Chondrocyte (in vitro differentiated cells): Measurements from ENCODE around the gene SLC1A3. TPM values are rescaled to one million over a fixed set of nuclear protein-coding genes. Genes with fewer than 3 reads are reported as not detected.

Experiments used
- DNase-seq: peaks from one replicate; pipeline ENCODE4 v3.0.0; 2021; ENCODE audit warnings: mixed read lengths, low spot score
- H3K27ac Mint-ChIP-seq: one replicate; pipeline ENCODE4 v1.8.0; 2021; ENCODE audit warnings: mild to moderate bottlenecking, moderate library complexity, mixed read lengths; ENCODE audit not compliant: unreplicated experiment
- H3K27me3 Mint-ChIP-seq: 2 replicates; pipeline ENCODE4 v1.8.0; 2021; ENCODE audit warnings: low read depth, mixed read lengths
- H3K36me3 Mint-ChIP-seq: 2 replicates; pipeline ENCODE4 v1.8.0; 2021; ENCODE audit warnings: low read depth, mixed read lengths
- H3K4me1 Mint-ChIP-seq: 2 replicates; pipeline ENCODE4 v1.8.0; 2021; ENCODE audit warnings: low read depth, mild to moderate bottlenecking, mixed read lengths
- H3K4me3 Mint-ChIP-seq: one replicate; pipeline ENCODE4 v1.8.0; 2021; ENCODE audit warnings: mild to moderate bottlenecking, moderate library complexity, mixed read lengths; ENCODE audit not compliant: unreplicated experiment
- H3K9me3 Mint-ChIP-seq: 2 replicates; pipeline ENCODE4 v1.8.0; 2021; ENCODE audit warnings: low read depth, mixed read lengths
- total RNA-seq: library from RNA; stranded (reverse); gene quantifications from 3 replicates; pipeline ENCODE4 v1.2.1, GENCODE V29; 2021
- TF ChIP-seq, protein P1 (sequence below): fragments of 200-600 bp; sonication (generic); IDR thresholded peaks from 2 replicates; pipeline ENCODE4 v1.5.0; 2021; ENCODE audit warnings: antibody characterized with exemption, mild to moderate bottlenecking, moderate library complexity

The SLC1A3 gene
- total RNA-seq, 1 donor from 2014 or later: 1.8 TPM

- no peaks in the 10 kb centered on the region for H3K36me3 Mint-ChIP-seq
- no peaks in the 10 kb centered on the region for H3K4me1 Mint-ChIP-seq
- no peaks in the 10 kb centered on the region for H3K9me3 Mint-ChIP-seq
- DNase-seq: no peak
- no peak overlapping the region for H3K27ac Mint-ChIP-seq
- H3K27me3 Mint-ChIP-seq: peaks cover 22% of the 10 kb centered on the region
- H3K4me3 Mint-ChIP-seq: no peak overlapping the region
- TF ChIP-seq, protein P1, sequence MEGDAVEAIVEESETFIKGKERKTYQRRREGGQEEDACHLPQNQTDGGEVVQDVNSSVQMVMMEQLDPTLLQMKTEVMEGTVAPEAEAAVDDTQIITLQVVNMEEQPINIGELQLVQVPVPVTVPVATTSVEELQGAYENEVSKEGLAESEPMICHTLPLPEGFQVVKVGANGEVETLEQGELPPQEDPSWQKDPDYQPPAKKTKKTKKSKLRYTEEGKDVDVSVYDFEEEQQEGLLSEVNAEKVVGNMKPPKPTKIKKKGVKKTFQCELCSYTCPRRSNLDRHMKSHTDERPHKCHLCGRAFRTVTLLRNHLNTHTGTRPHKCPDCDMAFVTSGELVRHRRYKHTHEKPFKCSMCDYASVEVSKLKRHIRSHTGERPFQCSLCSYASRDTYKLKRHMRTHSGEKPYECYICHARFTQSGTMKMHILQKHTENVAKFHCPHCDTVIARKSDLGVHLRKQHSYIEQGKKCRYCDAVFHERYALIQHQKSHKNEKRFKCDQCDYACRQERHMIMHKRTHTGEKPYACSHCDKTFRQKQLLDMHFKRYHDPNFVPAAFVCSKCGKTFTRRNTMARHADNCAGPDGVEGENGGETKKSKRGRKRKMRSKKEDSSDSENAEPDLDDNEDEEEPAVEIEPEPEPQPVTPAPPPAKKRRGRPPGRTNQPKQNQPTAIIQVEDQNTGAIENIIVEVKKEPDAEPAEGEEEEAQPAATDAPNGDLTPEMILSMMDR: no peak
Observed at GRCh38 chr5:36717131-36717695, 110.8 kb downstream of the SLC1A3 start.

GRCh38 chr5:36719282-36719681, 112.9 kb downstream of the SLC1A3 start:
- TF ChIP-seq, protein P1: no peak
- Mint-ChIP-seq H3K36me3 (peaks cover 3% of the 10 kb centered on the region), H3K27ac (no peak overlapping the region), H3K4me1 (no peaks in the 10 kb centered on the region), H3K4me3 (no peak overlapping the region), H3K9me3 (no peaks in the 10 kb centered on the region), H3K27me3 (peaks cover 12% of the 10 kb centered on the region)
- DNase-seq: no peak

- Mint-ChIP-seq H3K9me3 (no peaks in the 10 kb centered on the region), H3K27me3 (peaks cover 12% of the 10 kb centered on the region), H3K4me3 (no peak overlapping the region), H3K4me1 (no peaks in the 10 kb centered on the region), H3K36me3 (peaks cover 3% of the 10 kb centered on the region), H3K27ac (no peak overlapping the region)
- no peak for DNase-seq
- TF ChIP-seq, protein P1: no peak
Observed at GRCh38 chr5:36720688-36721087, 114.3 kb downstream of the SLC1A3 start.

DNA sequence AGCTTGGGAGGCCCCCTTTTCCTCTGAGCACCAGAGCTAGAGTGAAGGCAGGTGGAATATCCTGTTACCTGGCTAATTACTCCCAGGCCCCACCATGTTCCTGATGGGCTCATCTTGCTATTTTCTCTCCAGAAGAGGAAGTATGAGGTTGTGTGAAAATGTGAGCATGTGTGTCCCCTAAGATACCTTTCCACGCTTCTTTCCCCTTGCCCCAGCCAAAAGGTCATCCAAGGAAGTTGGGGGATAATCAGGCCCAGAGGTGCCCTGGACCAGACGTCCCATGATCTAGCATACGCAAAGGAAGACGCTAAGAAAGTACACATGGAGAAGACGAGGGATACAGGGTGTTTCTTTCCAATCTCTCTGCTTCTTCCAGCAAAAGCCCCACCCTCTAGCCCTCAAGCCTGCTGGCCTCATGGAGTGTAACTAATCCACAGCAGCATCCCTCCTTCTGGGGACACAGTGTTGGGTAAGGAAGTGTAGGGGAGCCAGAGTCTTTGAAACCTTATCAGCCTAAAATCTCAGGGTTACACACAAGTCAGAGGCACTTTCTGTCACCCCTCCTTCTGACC, 115.3 kb downstream of the SLC1A3 start:
- Mint-ChIP-seq H3K4me3 (no peak overlapping the region), H3K27ac (no peak overlapping the region), H3K4me1 (no peaks in the 10 kb centered on the region), H3K9me3 (no peaks in the 10 kb centered on the region), H3K36me3 (peaks cover 3% of the 10 kb centered on the region), H3K27me3 (peaks cover 12% of the 10 kb centered on the region)
- TF ChIP-seq, protein P1: no peak
- no peak for DNase-seq

- no peaks in the 10 kb centered on the region for H3K4me1 Mint-ChIP-seq
- DNase-seq: no peak
- no peaks in the 10 kb centered on the region for H3K9me3 Mint-ChIP-seq
- no peak overlapping the region for H3K27ac Mint-ChIP-seq
- H3K36me3 Mint-ChIP-seq: peaks cover 3% of the 10 kb centered on the region
- peaks cover 7% of the 10 kb centered on the region for H3K27me3 Mint-ChIP-seq
- TF ChIP-seq, protein P1: no peak
- H3K4me3 Mint-ChIP-seq: no peak overlapping the region
Observed at GRCh38 chr5:36722900-36723299, 116.5 kb downstream of the SLC1A3 start.
